ENCODE measurements around the gene ZNF574. TPM values are rescaled to one million over a fixed set of nuclear protein-coding genes. Genes with fewer than 3 reads are reported as not detected.
A peak's percentile ranks its signal among the peaks of the same experiment; 100 is the strongest.

ZNF574 gene
- total RNA-seq, 1 experiment from 2014 or later, result 24.6 TPM

DNA sequence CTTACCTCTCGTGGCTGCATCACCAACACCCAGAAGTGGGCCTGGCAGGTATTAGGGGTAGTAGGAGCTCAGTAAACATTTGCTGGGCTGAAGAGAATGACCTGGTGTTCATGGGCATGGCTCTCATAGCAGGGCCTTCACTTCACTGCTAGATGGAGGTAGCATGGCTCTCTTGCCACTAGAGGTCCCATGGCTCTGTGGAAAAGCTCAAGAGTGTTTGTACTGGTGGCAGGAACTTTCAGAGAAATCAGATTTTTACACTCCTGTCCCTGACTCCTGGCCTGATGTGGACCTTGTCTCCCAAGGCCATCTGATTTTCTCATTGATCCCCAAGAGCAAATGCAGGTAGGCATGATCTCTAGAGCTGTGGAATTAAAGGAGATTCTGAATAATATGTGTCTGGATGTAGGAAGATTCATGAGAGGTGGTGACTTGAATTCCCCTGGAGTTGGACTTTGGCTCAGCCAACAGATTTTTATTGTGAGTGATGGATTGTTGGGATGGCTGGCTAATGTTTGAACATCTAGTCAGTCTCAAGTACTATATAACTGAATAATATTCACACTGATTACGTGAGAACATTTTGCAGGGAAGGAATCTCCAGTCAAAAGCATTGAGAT is 5.7 kb downstream of the ZNF574 start:
- no peaks in the 10 kb centered on the region for H3K9me3 ChIP-seq (ENCODE audit: control insufficient read depth in 1 of 2, insufficient read depth in 1 of 2, low read depth in 1 of 2, low read length in 2 of 2)
- no peak for TF ChIP-seq SRF (IDR thresholded peaks at IDR 0.05; ENCODE audit: low read depth)
- TF ChIP-seq CBX3 (IDR thresholded peaks at IDR 0.05; ENCODE audit: low read depth), result no peak
- TF ChIP-seq, protein P1, sequence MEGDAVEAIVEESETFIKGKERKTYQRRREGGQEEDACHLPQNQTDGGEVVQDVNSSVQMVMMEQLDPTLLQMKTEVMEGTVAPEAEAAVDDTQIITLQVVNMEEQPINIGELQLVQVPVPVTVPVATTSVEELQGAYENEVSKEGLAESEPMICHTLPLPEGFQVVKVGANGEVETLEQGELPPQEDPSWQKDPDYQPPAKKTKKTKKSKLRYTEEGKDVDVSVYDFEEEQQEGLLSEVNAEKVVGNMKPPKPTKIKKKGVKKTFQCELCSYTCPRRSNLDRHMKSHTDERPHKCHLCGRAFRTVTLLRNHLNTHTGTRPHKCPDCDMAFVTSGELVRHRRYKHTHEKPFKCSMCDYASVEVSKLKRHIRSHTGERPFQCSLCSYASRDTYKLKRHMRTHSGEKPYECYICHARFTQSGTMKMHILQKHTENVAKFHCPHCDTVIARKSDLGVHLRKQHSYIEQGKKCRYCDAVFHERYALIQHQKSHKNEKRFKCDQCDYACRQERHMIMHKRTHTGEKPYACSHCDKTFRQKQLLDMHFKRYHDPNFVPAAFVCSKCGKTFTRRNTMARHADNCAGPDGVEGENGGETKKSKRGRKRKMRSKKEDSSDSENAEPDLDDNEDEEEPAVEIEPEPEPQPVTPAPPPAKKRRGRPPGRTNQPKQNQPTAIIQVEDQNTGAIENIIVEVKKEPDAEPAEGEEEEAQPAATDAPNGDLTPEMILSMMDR (IDR thresholded peaks at IDR 0.05 in 2 of 3, conservative IDR thresholded peaks at IDR 0.05 in 1 of 3; ENCODE audit: borderline replicate concordance in 1 of 3, insufficient read depth in 1 of 3, low read depth in 2 of 3, low read length in 2 of 3), result peak in 2 of 3 experiments; percentile 57 to 69; a peak in 4 of 6 replicates
- DNase-seq (ENCODE audit: low read depth, low spot score), result no peak
- BruUV-seq (replicated peaks), result no TSS peak
- no peak overlapping the region for H3K4me2 ChIP-seq (ENCODE audit: low read length)
- H3K9ac ChIP-seq (ENCODE audit: low read length), result no peak overlapping the region
- peaks cover 7 to 23% of the 10 kb centered on the region in 2 experiments for H3K4me1 ChIP-seq (ENCODE audit: control insufficient read depth in 1 of 2, insufficient read depth in 2 of 2, low read length in 2 of 2)
- H2AFZ ChIP-seq (ENCODE audit: low read depth, low read length, poor library complexity, severe bottlenecking), result no peak overlapping the region
- H4K20me1 ChIP-seq (ENCODE audit: insufficient read depth), result peaks cover 3% of the 10 kb centered on the region; the same call in 1 of the 2 replicates
- H3K27me3 ChIP-seq (ENCODE audit: insufficient read depth, low read length), result no peaks in the 10 kb centered on the region
- CTCF ChIA-PET, result interaction anchor here (0.9 to 1.3 kb wide), 3 partner anchors 10 to 177 kb away, joined by 3 to 4 read pairs (median 4); no protein-coding TSS in a partner anchor
- intact Hi-C loops (cut with micrococcal nuclease), result no loop called here
- H3K9me2 ChIP-seq (ENCODE audit: insufficient read depth), result no peaks in the 10 kb centered on the region
- H3K36me3 ChIP-seq (ENCODE audit: control insufficient read depth in 1 of 2, insufficient read depth in 2 of 2, low read length in 2 of 2), result peaks cover 19 to 30% of the 10 kb centered on the region in 2 experiments
- RAD21 ChIA-PET (ENCODE audit: low non-redundant PET in 1 of 2, low total read pairs in 2 of 2, uncharacterized antibody in 2 of 2, unreplicated experiment in 2 of 2), result no interaction called here
- H3K4me3 ChIP-seq (replicated peaks in 1 of 2; ENCODE audit: low read depth in 1 of 2, low read length in 2 of 2), result no peak overlapping the region
- peak; percentile 87 for ATAC-seq
- 0 out of 2 replicates have a peak overlapping the region, but pooled peaks have one; percentile 12 for H3K27ac ChIP-seq (ENCODE audit: low read depth, low read length)
- peaks cover 46% of the 10 kb centered on the region for H3K79me2 ChIP-seq (ENCODE audit: insufficient read depth, low read length)
- POLR2A ChIA-PET, result interaction anchor here (1.1 kb wide), 1 partner anchor 123 kb away, joined by 3 read pairs; no protein-coding TSS in a partner anchor

DNA sequence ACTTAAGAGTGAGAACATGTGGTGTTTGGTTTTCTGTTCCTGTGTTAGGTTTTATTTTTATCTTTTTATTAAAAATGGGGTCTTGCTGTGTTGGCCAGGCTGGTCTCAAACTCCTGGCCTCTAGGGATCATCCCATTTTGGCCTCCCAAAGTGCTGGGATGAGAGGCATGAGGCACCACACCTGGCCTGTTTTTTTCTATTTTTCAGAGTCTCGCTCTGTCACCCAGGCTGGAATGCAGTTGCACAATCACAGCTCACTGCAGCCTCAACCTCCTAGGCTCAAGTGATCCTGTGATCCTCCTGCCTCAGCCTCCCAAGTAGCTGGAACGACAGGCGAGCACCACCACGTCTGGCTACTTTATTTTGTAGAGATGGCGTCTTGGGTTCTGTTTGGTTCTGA is 7.6 kb downstream of the ZNF574 start:
- no peak overlapping the region for H3K4me2 ChIP-seq (ENCODE audit: low read length)
- RAD21 ChIA-PET (ENCODE audit: low non-redundant PET in 1 of 2, low total read pairs in 2 of 2, uncharacterized antibody in 2 of 2, unreplicated experiment in 2 of 2), result no interaction called here
- POLR2A ChIA-PET, result no interaction called here
- peaks cover 0 to 17% of the 10 kb centered on the region in 2 experiments; a peak in 2 of 4 replicates for H3K4me1 ChIP-seq (ENCODE audit: control insufficient read depth in 1 of 2, insufficient read depth in 2 of 2, low read length in 2 of 2)
- CTCF ChIA-PET, result no interaction called here
- H3K27ac ChIP-seq (ENCODE audit: low read depth, low read length), result no peak overlapping the region
- H3K9me3 ChIP-seq (ENCODE audit: control insufficient read depth in 1 of 2, insufficient read depth in 1 of 2, low read depth in 1 of 2, low read length in 2 of 2), result no peaks in the 10 kb centered on the region
- TF ChIP-seq YY1 (IDR thresholded peaks at IDR 0.05; ENCODE audit: extremely low read depth, insufficient replicate concordance, low read depth, low read length), result no peak
- TF ChIP-seq, protein P2, sequence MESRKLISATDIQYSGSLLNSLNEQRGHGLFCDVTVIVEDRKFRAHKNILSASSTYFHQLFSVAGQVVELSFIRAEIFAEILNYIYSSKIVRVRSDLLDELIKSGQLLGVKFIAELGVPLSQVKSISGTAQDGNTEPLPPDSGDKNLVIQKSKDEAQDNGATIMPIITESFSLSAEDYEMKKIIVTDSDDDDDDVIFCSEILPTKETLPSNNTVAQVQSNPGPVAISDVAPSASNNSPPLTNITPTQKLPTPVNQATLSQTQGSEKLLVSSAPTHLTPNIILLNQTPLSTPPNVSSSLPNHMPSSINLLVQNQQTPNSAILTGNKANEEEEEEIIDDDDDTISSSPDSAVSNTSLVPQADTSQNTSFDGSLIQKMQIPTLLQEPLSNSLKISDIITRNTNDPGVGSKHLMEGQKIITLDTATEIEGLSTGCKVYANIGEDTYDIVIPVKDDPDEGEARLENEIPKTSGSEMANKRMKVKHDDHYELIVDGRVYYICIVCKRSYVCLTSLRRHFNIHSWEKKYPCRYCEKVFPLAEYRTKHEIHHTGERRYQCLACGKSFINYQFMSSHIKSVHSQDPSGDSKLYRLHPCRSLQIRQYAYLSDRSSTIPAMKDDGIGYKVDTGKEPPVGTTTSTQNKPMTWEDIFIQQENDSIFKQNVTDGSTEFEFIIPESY (IDR thresholded peaks at IDR 0.05; ENCODE audit: extremely low read depth, insufficient replicate concordance, low read length), result no peak
- no peak for TF ChIP-seq EZH2phosphoT487 (IDR thresholded peaks at IDR 0.05; ENCODE audit: borderline replicate concordance)
- no peak for TF ChIP-seq TCF7L2 (IDR thresholded peaks at IDR 0.05; ENCODE audit: borderline replicate concordance, extremely low read depth, insufficient read depth, insufficient read length)
- no peak for TF ChIP-seq EGR1 (IDR thresholded peaks at IDR 0.05; ENCODE audit: low read depth)
- TF ChIP-seq CBX3 (IDR thresholded peaks at IDR 0.05; ENCODE audit: low read depth), result no peak
- TF ChIP-seq RAD21 (IDR thresholded peaks at IDR 0.05; ENCODE audit: low read depth), result no peak
- no peak for TF ChIP-seq POLR2AphosphoS5 (IDR thresholded peaks at IDR 0.05; ENCODE audit: low read depth, low read length)
- TF ChIP-seq SP1 (IDR thresholded peaks at IDR 0.05; ENCODE audit: low read depth), result no peak
- no peak for TF ChIP-seq SRF (IDR thresholded peaks at IDR 0.05; ENCODE audit: low read depth)
- ATAC-seq, result no peak
- no TSS peak for BruUV-seq (replicated peaks)
- peaks cover 17 to 28% of the 10 kb centered on the region in 2 experiments for H3K36me3 ChIP-seq (ENCODE audit: control insufficient read depth in 1 of 2, insufficient read depth in 2 of 2, low read length in 2 of 2)
- intact Hi-C loops (cut with micrococcal nuclease), result no loop called here
- H2AFZ ChIP-seq (ENCODE audit: low read depth, low read length, poor library complexity, severe bottlenecking), result no peak overlapping the region
- no peak overlapping the region for H3K9ac ChIP-seq (ENCODE audit: low read length)
- DNase-seq (ENCODE audit: low read depth, low spot score), result no peak
- peaks cover 27% of the 10 kb centered on the region for H3K79me2 ChIP-seq (ENCODE audit: insufficient read depth, low read length)
- peaks cover 3% of the 10 kb centered on the region; the same call in 1 of the 2 replicates for H4K20me1 ChIP-seq (ENCODE audit: insufficient read depth)
- no peaks in the 10 kb centered on the region for H3K9me2 ChIP-seq (ENCODE audit: insufficient read depth)
- H3K27me3 ChIP-seq (ENCODE audit: insufficient read depth, low read length), result no peaks in the 10 kb centered on the region
- no peak overlapping the region for H3K4me3 ChIP-seq (replicated peaks in 1 of 2; ENCODE audit: low read depth in 1 of 2, low read length in 2 of 2)

All from HCT116 (cell line).